Lower lobe of right lung (tissue), 2 donors: ENCODE results near the gene NSUN6. TPM values are rescaled to one million over a fixed set of nuclear protein-coding genes. Genes with fewer than 3 reads are reported as not detected.
"Not testable (repeated sequence)": the region's sequence is repeated elsewhere in the genome, so short reads cannot be mapped to it uniquely, and the experiment has no call there.

ENCODE experiments used
- ATAC-seq, 2 donors: fragments of 200-7000 bp; cut with Tn5 transposase; one replicate each; pipeline ENCODE4 v1.9.1; 2020 to 2022; ENCODE audit warnings: mild to moderate bottlenecking in 2 of 2, moderate library complexity in 2 of 2
- DNase-seq: peaks from one replicate; pipeline ENCODE4 v3.0.0-alpha.2; 2020
- H3K27ac ChIP-seq: fragments of 200-600 bp; one replicate; pipeline ENCODE4 v1.8.0; 2022
- H3K27me3 ChIP-seq: fragments of 200-600 bp; one replicate; pipeline ENCODE4 v1.8.0; 2022; ENCODE audit warnings: low read depth
- H3K36me3 ChIP-seq: fragments of 200-600 bp; one replicate; pipeline ENCODE4 v1.8.0; 2022; ENCODE audit warnings: mild to moderate bottlenecking
- H3K4me1 ChIP-seq: fragments of 200-600 bp; one replicate; pipeline ENCODE4 v1.8.0; 2022
- H3K4me3 ChIP-seq: fragments of 200-600 bp; one replicate; pipeline ENCODE4 v1.8.0; 2022; ENCODE audit warnings: mild to moderate bottlenecking
- H3K9me3 ChIP-seq: fragments of 200-600 bp; one replicate; pipeline ENCODE4 v1.8.0; 2022
- CTCF ChIP-seq: fragments of 200-600 bp; IDR thresholded peaks from one replicate; pipeline ENCODE4 v1.8.0; 2022; ENCODE audit warnings: antibody characterized with exemption, mild to moderate bottlenecking
- intact Hi-C: fragments of 100-400 bp; cut with DNase I; formaldehyde crosslinking; loops from one replicate; pipeline ENCODE4 v1.11.0; 2022
- total RNA-seq: library from RNA; stranded (reverse); fragmentation: NEBNext Ultra II Directional; extraction: Animal tissue kit (Norgen Biotek cat#: 25700); gene quantifications from one replicate; pipeline ENCODE4 v1.2.1, GENCODE V29; 2021
- donor health status: DM: no; HTN: yes; CAD: no; lungs with severe emphysema.

Gene NSUN6
- total RNA-seq, 1 donor from 2014 or later = 13.1 TPM

- ATAC-seq (no peak), DNase-seq (no peak)
- Histone ChIP-seq H3K4me1 (peaks cover 27% of the 10 kb centered on the region), H3K4me3 (no peak overlapping the region), H3K9me3 (no peaks in the 10 kb centered on the region), H3K27ac (no peak overlapping the region), H3K27me3 (no peaks in the 10 kb centered on the region), H3K36me3 (peaks cover 16% of the 10 kb centered on the region)
- no peak for TF ChIP-seq CTCF
- intact Hi-C loops = no loop called here
These were observed 1.9 kb downstream of the NSUN6 start for GRCh38 chr10:18649364-18649959.

GRCh38 chr10:18647945-18648344 is 3.4 kb downstream of the NSUN6 start:
- no peak overlapping the region for H3K4me3 ChIP-seq
- intact Hi-C loops = no loop called here

GRCh38 chr10:18647151-18647550 is 4.2 kb downstream of the NSUN6 start:
- TF ChIP-seq CTCF = no peak
- ATAC-seq = no peak
- Histone ChIP-seq H3K27ac (no peak overlapping the region), H3K36me3 (peaks cover 16% of the 10 kb centered on the region), H3K4me3 (no peak overlapping the region), H3K4me1 (peaks cover 27% of the 10 kb centered on the region), H3K9me3 (no peaks in the 10 kb centered on the region), H3K27me3 (no peaks in the 10 kb centered on the region)
- no peak for DNase-seq
- intact Hi-C loops = no loop called here

More at GRCh38 chr10:18647945-18648344, 3.4 kb downstream of the NSUN6 start:
- no peak for ATAC-seq
- H3K36me3 ChIP-seq = peaks cover 16% of the 10 kb centered on the region
- no peaks in the 10 kb centered on the region for H3K9me3 ChIP-seq
- H3K27me3 ChIP-seq = no peaks in the 10 kb centered on the region
- peaks cover 27% of the 10 kb centered on the region for H3K4me1 ChIP-seq
- TF ChIP-seq CTCF = no peak
- no peak overlapping the region for H3K27ac ChIP-seq
- DNase-seq = no peak

GRCh38 chr10:18639719-18640118 is 11.7 kb downstream of the NSUN6 start:
- H3K36me3 ChIP-seq, H3K27me3 ChIP-seq, H3K4me1 ChIP-seq, H3K27ac ChIP-seq, DNase-seq, intact Hi-C loops, H3K9me3 ChIP-seq, ATAC-seq, H3K4me3 ChIP-seq: not testable (repeated sequence)

GRCh38 chr10:18637400-18637799 is 14.0 kb downstream of the NSUN6 start:
- H3K4me3 ChIP-seq, intact Hi-C loops, H3K4me1 ChIP-seq, ATAC-seq, H3K36me3 ChIP-seq, H3K27ac ChIP-seq, H3K9me3 ChIP-seq, DNase-seq, H3K27me3 ChIP-seq: not testable (repeated sequence)

- ATAC-seq (no peak), DNase-seq (no peak)
- TF ChIP-seq CTCF = no peak
These were observed 15.4 kb downstream of the NSUN6 start for GRCh38 chr10:18635995-18636394.

GRCh38 chr10:18632500-18632899 is 18.9 kb downstream of the NSUN6 start:
- H3K36me3 ChIP-seq, H3K4me3 ChIP-seq, ATAC-seq, intact Hi-C loops, H3K4me1 ChIP-seq, H3K9me3 ChIP-seq, H3K27me3 ChIP-seq, DNase-seq, H3K27ac ChIP-seq: not testable (repeated sequence)

More at GRCh38 chr10:18635995-18636394, 15.4 kb downstream of the NSUN6 start:
- H3K27me3 ChIP-seq = no peaks in the 10 kb centered on the region
- no peaks in the 10 kb centered on the region for H3K9me3 ChIP-seq
- H3K27ac ChIP-seq = no peak overlapping the region
- H3K4me1 ChIP-seq = no peaks in the 10 kb centered on the region
- intact Hi-C loops = no loop called here
- no peaks in the 10 kb centered on the region for H3K36me3 ChIP-seq
- H3K4me3 ChIP-seq = no peak overlapping the region

GRCh38 chr10:18627452-18628018 is 23.9 kb downstream of the NSUN6 start:
- intact Hi-C loops, H3K9me3 ChIP-seq, ATAC-seq, H3K4me1 ChIP-seq, H3K36me3 ChIP-seq, H3K27me3 ChIP-seq: not testable (repeated sequence)
- Histone ChIP-seq H3K27ac (peak overlapping the region; percentile 81), H3K4me3 (peak overlapping the region; percentile 59)
- peak; percentile 87 for DNase-seq
